ENCODE results near the gene C1QB.

Gene C1QB

GRCh38 chr1:22618056-22618455, 35.0 kb upstream of the C1QB start:
- no peaks in the 10 kb centered on the region for H3K9me3 ChIP-seq (ENCODE audit: control insufficient read depth, insufficient read depth, low read depth, low read length)
- no peaks in the 10 kb centered on the region for H3K36me3 ChIP-seq (ENCODE audit: control insufficient read depth, insufficient read depth, low read length)
- peaks cover 10% of the 10 kb centered on the region; the same call in 1 of the 2 replicates for H3K4me1 ChIP-seq (ENCODE audit: control insufficient read depth, insufficient read depth, low read length)
- no peak overlapping the region for H3K9ac ChIP-seq (ENCODE audit: low read length)
- H3K27ac ChIP-seq (ENCODE audit: low read depth, low read length): no peak overlapping the region
- peaks cover 54% of the 10 kb centered on the region; the same call in 1 of the 2 replicates for H3K27me3 ChIP-seq (ENCODE audit: control insufficient read depth, insufficient read depth, low read length)
- H3K4me3 ChIP-seq (ENCODE audit: low read depth, low read length): no peak overlapping the region

GRCh38 chr1:22619252-22619651, 33.8 kb upstream of the C1QB start:
- Histone ChIP-seq H3K4me1 (ENCODE audit: control insufficient read depth, insufficient read depth, low read length) (peaks cover 10% of the 10 kb centered on the region; the same call in 1 of the 2 replicates), H3K4me3 (ENCODE audit: low read depth, low read length) (no peak overlapping the region), H3K36me3 (ENCODE audit: control insufficient read depth, insufficient read depth, low read length) (no peaks in the 10 kb centered on the region), H3K9ac (ENCODE audit: low read length) (no peak overlapping the region), H3K27ac (ENCODE audit: low read depth, low read length) (no peak overlapping the region), H3K27me3 (ENCODE audit: control insufficient read depth, insufficient read depth, low read length) (peaks cover 44% of the 10 kb centered on the region; the same call in 1 of the 2 replicates), H3K9me3 (ENCODE audit: control insufficient read depth, insufficient read depth, low read depth, low read length) (no peaks in the 10 kb centered on the region)

- H3K27me3 ChIP-seq (ENCODE audit: control insufficient read depth, insufficient read depth, low read length): peaks cover 39% of the 10 kb centered on the region; the same call in 1 of the 2 replicates
Observed at GRCh38 chr1:22619798-22620197, 33.2 kb upstream of the C1QB start.

GRCh38 chr1:22621761-22622160, 31.3 kb upstream of the C1QB start:
- Histone ChIP-seq H3K9ac (ENCODE audit: low read length) (no peak overlapping the region), H3K27me3 (ENCODE audit: control insufficient read depth, insufficient read depth, low read length) (peaks cover 31% of the 10 kb centered on the region; the same call in 1 of the 2 replicates), H3K9me3 (ENCODE audit: control insufficient read depth, insufficient read depth, low read depth, low read length) (no peaks in the 10 kb centered on the region), H3K4me1 (ENCODE audit: control insufficient read depth, insufficient read depth, low read length) (peaks cover 9% of the 10 kb centered on the region), H3K4me3 (ENCODE audit: low read depth, low read length) (no peak overlapping the region), H3K36me3 (ENCODE audit: control insufficient read depth, insufficient read depth, low read length) (no peaks in the 10 kb centered on the region), H3K27ac (ENCODE audit: low read depth, low read length) (no peak overlapping the region)

More at GRCh38 chr1:22619798-22620197, 33.2 kb upstream of the C1QB start:
- no peak overlapping the region for H3K9ac ChIP-seq (ENCODE audit: low read length)
- no peaks in the 10 kb centered on the region for H3K36me3 ChIP-seq (ENCODE audit: control insufficient read depth, insufficient read depth, low read length)
- no peaks in the 10 kb centered on the region for H3K9me3 ChIP-seq (ENCODE audit: control insufficient read depth, insufficient read depth, low read depth, low read length)
- H3K27ac ChIP-seq (ENCODE audit: low read depth, low read length): no peak overlapping the region
- no peak overlapping the region for H3K4me3 ChIP-seq (ENCODE audit: low read depth, low read length)
- peaks cover 7% of the 10 kb centered on the region; the same call in 1 of the 2 replicates for H3K4me1 ChIP-seq (ENCODE audit: control insufficient read depth, insufficient read depth, low read length)

GRCh38 chr1:22625262-22625925, 27.6 kb upstream of the C1QB start:
- Histone ChIP-seq H3K36me3 (ENCODE audit: control insufficient read depth, insufficient read depth, low read length) (no peaks in the 10 kb centered on the region), H3K27me3 (ENCODE audit: control insufficient read depth, insufficient read depth, low read length) (peaks cover 20% of the 10 kb centered on the region; the same call in 1 of the 2 replicates), H3K4me1 (ENCODE audit: control insufficient read depth, insufficient read depth, low read length) (peaks cover 21% of the 10 kb centered on the region), H3K9ac (ENCODE audit: low read length) (no peak overlapping the region), H3K27ac (ENCODE audit: low read depth, low read length) (no peak overlapping the region), H3K4me3 (ENCODE audit: low read depth, low read length) (no peak overlapping the region), H3K9me3 (ENCODE audit: control insufficient read depth, insufficient read depth, low read depth, low read length) (no peaks in the 10 kb centered on the region)

- no peaks in the 10 kb centered on the region for H3K9me3 ChIP-seq (ENCODE audit: control insufficient read depth, insufficient read depth, low read depth, low read length)
- no peak overlapping the region for H3K9ac ChIP-seq (ENCODE audit: low read length)
- no peaks in the 10 kb centered on the region for H3K36me3 ChIP-seq (ENCODE audit: control insufficient read depth, insufficient read depth, low read length)
- peaks cover 19% of the 10 kb centered on the region; the same call in 1 of the 2 replicates for H3K27me3 ChIP-seq (ENCODE audit: control insufficient read depth, insufficient read depth, low read length)
- peaks cover 32% of the 10 kb centered on the region for H3K4me1 ChIP-seq (ENCODE audit: control insufficient read depth, insufficient read depth, low read length)
- H3K27ac ChIP-seq (ENCODE audit: low read depth, low read length): no peak overlapping the region
- H3K4me3 ChIP-seq (ENCODE audit: low read depth, low read length): 0 out of 2 replicates have a peak overlapping the region, but pooled peaks have one; percentile 15
Observed at GRCh38 chr1:22626237-22627157, 26.5 kb upstream of the C1QB start.

- Histone ChIP-seq H3K4me1 (ENCODE audit: control insufficient read depth, insufficient read depth, low read length) (peaks cover 35% of the 10 kb centered on the region), H3K27me3 (ENCODE audit: control insufficient read depth, insufficient read depth, low read length) (peaks cover 15% of the 10 kb centered on the region; the same call in 1 of the 2 replicates), H3K36me3 (ENCODE audit: control insufficient read depth, insufficient read depth, low read length) (no peaks in the 10 kb centered on the region), H3K9ac (ENCODE audit: low read length) (no peak overlapping the region), H3K27ac (ENCODE audit: low read depth, low read length) (no peak overlapping the region), H3K4me3 (ENCODE audit: low read depth, low read length) (no peak overlapping the region), H3K9me3 (ENCODE audit: control insufficient read depth, insufficient read depth, low read depth, low read length) (no peaks in the 10 kb centered on the region)
Observed at GRCh38 chr1:22627331-22627730, 25.7 kb upstream of the C1QB start.

- Histone ChIP-seq H3K9ac (ENCODE audit: low read length) (no peak overlapping the region), H3K4me3 (ENCODE audit: low read depth, low read length) (no peak overlapping the region), H3K9me3 (ENCODE audit: control insufficient read depth, insufficient read depth, low read depth, low read length) (no peaks in the 10 kb centered on the region), H3K27me3 (ENCODE audit: control insufficient read depth, insufficient read depth, low read length) (peaks cover 15% of the 10 kb centered on the region; the same call in 1 of the 2 replicates), H3K27ac (ENCODE audit: low read depth, low read length) (no peak overlapping the region), H3K4me1 (ENCODE audit: control insufficient read depth, insufficient read depth, low read length) (peaks cover 35% of the 10 kb centered on the region), H3K36me3 (ENCODE audit: control insufficient read depth, insufficient read depth, low read length) (no peaks in the 10 kb centered on the region)
Observed at GRCh38 chr1:22628698-22629444, 24.2 kb upstream of the C1QB start.

- no peak overlapping the region for H3K4me3 ChIP-seq (ENCODE audit: low read depth, low read length)
Observed at GRCh38 chr1:22629886-22630285, 23.1 kb upstream of the C1QB start.

GRCh38 chr1:22633697-22634463, 19.2 kb upstream of the C1QB start:
- Histone ChIP-seq H3K4me1 (ENCODE audit: control insufficient read depth, insufficient read depth, low read length) (peaks cover 27% of the 10 kb centered on the region), H3K9ac (ENCODE audit: low read length) (no peak overlapping the region), H3K9me3 (ENCODE audit: control insufficient read depth, insufficient read depth, low read depth, low read length) (peaks cover 11% of the 10 kb centered on the region), H3K4me3 (ENCODE audit: low read depth, low read length) (no peak overlapping the region), H3K36me3 (ENCODE audit: control insufficient read depth, insufficient read depth, low read length) (no peaks in the 10 kb centered on the region), H3K27me3 (ENCODE audit: control insufficient read depth, insufficient read depth, low read length) (no peaks in the 10 kb centered on the region), H3K27ac (ENCODE audit: low read depth, low read length) (no peak overlapping the region)

More at GRCh38 chr1:22629886-22630285, 23.1 kb upstream of the C1QB start:
- Histone ChIP-seq H3K9ac (ENCODE audit: low read length) (no peak overlapping the region), H3K9me3 (ENCODE audit: control insufficient read depth, insufficient read depth, low read depth, low read length) (peaks cover 7% of the 10 kb centered on the region), H3K4me1 (ENCODE audit: control insufficient read depth, insufficient read depth, low read length) (peaks cover 35% of the 10 kb centered on the region), H3K27ac (ENCODE audit: low read depth, low read length) (no peak overlapping the region), H3K27me3 (ENCODE audit: control insufficient read depth, insufficient read depth, low read length) (peaks cover 13% of the 10 kb centered on the region; the same call in 1 of the 2 replicates), H3K36me3 (ENCODE audit: control insufficient read depth, insufficient read depth, low read length) (no peaks in the 10 kb centered on the region)

Measured in HUES6 (cell line).